ENCODE data around the gene RAD51B. TPM values are rescaled to one million over a fixed set of nuclear protein-coding genes. Genes with fewer than 3 reads are reported as not detected.
"Not testable (repeated sequence)": the region's sequence is repeated elsewhere in the genome, so short reads cannot be mapped to it uniquely, and the experiment has no call there.

RAD51B gene
- total and polyA plus RNA-seq, 7 donors, result 2.4 to 24.4 (median 7.1) TPM

DNA sequence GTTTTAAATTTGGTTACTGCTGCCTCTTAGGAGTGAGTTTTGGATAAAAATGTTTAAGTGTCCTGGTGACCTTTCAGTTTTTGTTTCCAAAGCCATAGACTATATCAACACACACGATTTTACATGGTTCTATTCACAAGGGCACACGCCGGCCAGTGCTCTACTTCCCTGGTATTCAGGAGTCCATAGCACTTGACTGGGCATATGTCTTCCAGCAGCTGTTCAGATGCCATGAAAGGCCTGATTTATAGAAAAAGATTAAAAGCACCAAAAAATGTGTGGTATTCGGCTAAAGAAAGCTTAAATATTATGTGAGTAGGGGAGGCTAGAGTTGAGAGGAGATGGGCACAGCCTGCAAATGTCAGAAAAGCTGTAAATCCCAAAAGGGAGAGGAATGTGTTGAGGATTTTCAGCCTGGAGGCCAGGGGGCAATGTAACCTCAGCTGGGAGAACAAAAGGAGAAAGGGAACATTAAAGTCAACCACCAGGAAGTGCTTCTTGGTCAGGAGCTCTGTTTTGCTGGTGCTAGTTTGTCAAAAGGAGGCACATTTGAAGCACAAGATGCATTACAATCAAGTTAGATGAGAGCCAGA is 478.4 kb downstream of the RAD51B start:
- intact Hi-C loops (cut with DNase I), result no loop called here
- Histone ChIP-seq H3K4me1 (peaks cover 0 to 28% (median 7%) of the 10 kb centered on the region in 4 donors), H3K4me3 (no peak overlapping the region), H3K27ac (peak overlapping the region in 1 of 4 donors; percentile 5), H3K27me3 (no peaks in the 10 kb centered on the region), H3K36me3 (no peaks in the 10 kb centered on the region), H3K9me3 (no peaks in the 10 kb centered on the region)
- DNase-seq, result no peak
- WGBS, 2 donors, result 82 to 90% methylated on average over 4 of the region's 4 CpGs
- TF ChIP-seq POLR2A (IDR thresholded peaks at IDR 0.05) (no peak), POLR2AphosphoS5 (IDR thresholded peaks at IDR 0.05) (no peak), EP300 (IDR thresholded peaks at IDR 0.05) (no peak)
- TF ChIP-seq, protein P1, sequence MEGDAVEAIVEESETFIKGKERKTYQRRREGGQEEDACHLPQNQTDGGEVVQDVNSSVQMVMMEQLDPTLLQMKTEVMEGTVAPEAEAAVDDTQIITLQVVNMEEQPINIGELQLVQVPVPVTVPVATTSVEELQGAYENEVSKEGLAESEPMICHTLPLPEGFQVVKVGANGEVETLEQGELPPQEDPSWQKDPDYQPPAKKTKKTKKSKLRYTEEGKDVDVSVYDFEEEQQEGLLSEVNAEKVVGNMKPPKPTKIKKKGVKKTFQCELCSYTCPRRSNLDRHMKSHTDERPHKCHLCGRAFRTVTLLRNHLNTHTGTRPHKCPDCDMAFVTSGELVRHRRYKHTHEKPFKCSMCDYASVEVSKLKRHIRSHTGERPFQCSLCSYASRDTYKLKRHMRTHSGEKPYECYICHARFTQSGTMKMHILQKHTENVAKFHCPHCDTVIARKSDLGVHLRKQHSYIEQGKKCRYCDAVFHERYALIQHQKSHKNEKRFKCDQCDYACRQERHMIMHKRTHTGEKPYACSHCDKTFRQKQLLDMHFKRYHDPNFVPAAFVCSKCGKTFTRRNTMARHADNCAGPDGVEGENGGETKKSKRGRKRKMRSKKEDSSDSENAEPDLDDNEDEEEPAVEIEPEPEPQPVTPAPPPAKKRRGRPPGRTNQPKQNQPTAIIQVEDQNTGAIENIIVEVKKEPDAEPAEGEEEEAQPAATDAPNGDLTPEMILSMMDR (IDR thresholded peaks at IDR 0.05), result no peak

DNA sequence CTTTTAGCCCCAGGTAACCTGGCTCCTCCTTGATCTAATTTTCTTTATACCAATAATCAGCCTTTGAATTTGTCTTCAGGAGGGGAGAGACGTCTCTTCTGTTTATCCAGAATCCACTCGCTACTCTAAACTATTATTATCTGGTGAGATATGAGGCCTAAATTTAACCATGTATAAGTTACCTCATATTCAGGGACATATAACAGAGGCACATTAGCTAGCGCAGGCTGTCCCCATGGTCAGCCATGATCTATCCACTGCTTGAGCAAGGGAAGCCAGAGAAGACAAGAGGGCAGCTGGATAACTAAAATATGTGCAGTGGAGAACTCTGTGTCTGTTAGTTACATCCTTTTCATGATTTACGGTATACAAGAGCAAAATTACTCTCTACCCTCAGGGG is 481.0 kb downstream of the RAD51B start:
- Histone ChIP-seq H3K4me1 (peaks cover 0 to 22% (median 10%) of the 10 kb centered on the region in 4 donors), H3K4me3 (no peak overlapping the region), H3K27me3 (no peaks in the 10 kb centered on the region), H3K9me3 (no peaks in the 10 kb centered on the region), H3K27ac (no peak overlapping the region), H3K36me3 (no peaks in the 10 kb centered on the region)
- DNase-seq, result no peak
- intact Hi-C loops (cut with DNase I), result no loop called here
- WGBS, 2 donors, result 92 to 95% methylated on average over 4 of the region's 4 CpGs
- TF ChIP-seq POLR2A (IDR thresholded peaks at IDR 0.05) (no peak), EP300 (IDR thresholded peaks at IDR 0.05) (no peak)

DNA sequence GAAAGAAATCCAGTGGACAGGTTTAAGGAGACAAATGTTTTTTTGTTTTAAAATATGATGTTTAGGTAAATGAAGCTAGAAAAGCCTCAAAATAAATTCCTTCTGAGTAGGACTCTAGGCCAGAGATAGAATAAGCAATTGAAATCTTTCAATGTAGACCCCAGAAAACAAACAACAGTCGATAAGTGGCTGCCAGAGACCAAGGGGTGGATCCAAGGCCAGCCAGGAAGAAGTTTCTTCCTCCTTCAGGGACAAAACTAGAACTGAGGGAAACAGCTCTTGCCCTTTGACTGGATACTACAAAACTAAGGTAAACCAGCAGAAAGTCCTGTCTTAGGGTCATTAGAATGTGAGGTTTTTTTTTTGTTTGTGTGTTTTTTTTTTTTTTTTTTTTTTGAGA is 481.6 kb downstream of the RAD51B start:
- DNase-seq, result no peak
- no peak overlapping the region for H3K4me3 ChIP-seq
- H3K9me3 ChIP-seq, result no peaks in the 10 kb centered on the region
- peaks cover 0 to 20% (median 10%) of the 10 kb centered on the region in 4 donors for H3K4me1 ChIP-seq
- H3K36me3 ChIP-seq, result no peaks in the 10 kb centered on the region
- intact Hi-C loops (cut with DNase I), result no loop called here
- no peaks in the 10 kb centered on the region for H3K27me3 ChIP-seq
- no peak overlapping the region for H3K27ac ChIP-seq
- WGBS, 2 donors, result 54 to 57% methylated on average over 1 of the region's 1 CpG
- TF ChIP-seq POLR2AphosphoS5 (IDR thresholded peaks at IDR 0.05), result no peak
- no peak for TF ChIP-seq POLR2A (IDR thresholded peaks at IDR 0.05)
- TF ChIP-seq, protein P1 (IDR thresholded peaks at IDR 0.05), result no peak
- TF ChIP-seq EP300 (IDR thresholded peaks at IDR 0.05), result no peak

DNA sequence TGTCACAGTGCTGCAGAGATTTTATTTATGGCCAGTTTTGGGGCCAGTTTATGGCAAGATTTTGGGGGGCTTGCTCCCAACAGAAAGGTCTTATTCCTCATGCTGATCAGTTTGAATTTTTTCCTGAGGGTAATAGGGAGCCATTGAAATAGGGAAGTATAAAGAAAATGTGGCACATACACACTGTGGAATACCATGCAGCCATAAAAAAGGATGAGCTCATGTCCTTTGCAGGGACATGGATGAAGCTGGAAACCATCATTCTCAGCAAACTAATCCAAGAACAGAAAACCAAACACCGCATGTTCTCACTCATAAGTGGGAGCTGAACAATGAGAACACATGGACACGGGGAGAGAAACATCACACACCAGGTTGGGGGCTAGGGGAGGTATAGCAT is 483.4 kb downstream of the RAD51B start:
- H3K9me3 ChIP-seq; H3K27ac ChIP-seq; H3K27me3 ChIP-seq; DNase-seq; intact Hi-C loops (cut with DNase I); H3K36me3 ChIP-seq; H3K4me3 ChIP-seq: not testable (repeated sequence)
- peaks cover 0 to 33% (median 21%) of the 10 kb centered on the region in 4 donors for H3K4me1 ChIP-seq
- 96 to 97% methylated on average over 2 of the region's 2 CpGs for WGBS, 2 donors

DNA sequence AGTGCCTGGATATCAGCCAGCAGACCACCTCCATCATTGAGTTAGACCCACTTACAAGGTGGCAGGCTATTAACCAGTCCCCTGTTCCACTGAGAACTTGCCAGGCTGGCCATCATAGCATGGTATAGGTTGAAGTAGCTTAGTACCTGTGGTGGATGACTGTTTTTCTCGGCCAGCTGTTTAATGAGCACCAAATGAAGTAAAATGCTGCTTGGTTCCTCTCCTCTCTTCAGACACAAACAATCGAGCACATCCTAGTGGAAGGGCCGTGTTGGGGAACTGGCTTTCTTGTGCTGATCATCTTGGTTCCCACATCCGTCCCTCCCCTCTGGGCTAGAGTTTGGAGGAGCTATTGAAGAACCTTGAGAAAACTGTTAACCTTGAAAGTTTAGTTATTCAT is 486.2 kb downstream of the RAD51B start:
- H3K4me3 ChIP-seq, result no peak overlapping the region
- peak overlapping the region in 2 of 4 donors; percentile 78 to 82 for H3K27ac ChIP-seq
- H3K4me1 ChIP-seq, result peaks cover 0 to 49% (median 42%) of the 10 kb centered on the region in 4 donors
- TF ChIP-seq POLR2AphosphoS5 (IDR thresholded peaks at IDR 0.05) (no peak), EP300 (IDR thresholded peaks at IDR 0.05) (no peak)
- TF ChIP-seq, protein P1 (IDR thresholded peaks at IDR 0.05), result no peak
- no peaks in the 10 kb centered on the region for H3K27me3 ChIP-seq
- no peaks in the 10 kb centered on the region for H3K9me3 ChIP-seq
- intact Hi-C loops (cut with DNase I), result no loop called here
- no peak for DNase-seq
- WGBS, 2 donors, result 86 to 90% methylated on average over 4 of the region's 4 CpGs
- H3K36me3 ChIP-seq, result no peaks in the 10 kb centered on the region
